Activated CD4-positive, alpha-beta T cell treated with anti-CD3 and anti-CD28 coated beads for 24 hours (primary cell): ENCODE measurements around the gene SPDYC.

Source experiments
- DNase-seq, 2 donors: peaks; one replicate each; pipeline ENCODE4 v3.0.0-alpha.2; 2020; ENCODE audit warnings: low read depth in 2 of 2

Gene SPDYC

GRCh38 chr11:65206901-65207300 lies 36.9 kb downstream of the SPDYC start:
- no peak for DNase-seq

- no peak for DNase-seq
These were observed 38.1 kb downstream of the SPDYC start for GRCh38 chr11:65207918-65208784.

GRCh38 chr11:65208785-65209710 lies 39.0 kb downstream of the SPDYC start:
- DNase-seq, result no peak

GRCh38 chr11:65209711-65210360 lies 39.8 kb downstream of the SPDYC start:
- DNase-seq, result no peak

GRCh38 chr11:65210361-65210731 lies 40.3 kb downstream of the SPDYC start:
- DNase-seq, result no peak

GRCh38 chr11:65210748-65211147 lies 40.7 kb downstream of the SPDYC start:
- DNase-seq, result no peak

- DNase-seq, result no peak
These were observed 41.5 kb downstream of the SPDYC start for GRCh38 chr11:65211293-65212105.

GRCh38 chr11:65212226-65212801 lies 42.3 kb downstream of the SPDYC start:
- DNase-seq, result no peak

- DNase-seq, result no peak
These were observed 43.5 kb downstream of the SPDYC start for GRCh38 chr11:65213322-65214211.

GRCh38 chr11:65214212-65214845 lies 44.3 kb downstream of the SPDYC start:
- DNase-seq, result no peak

GRCh38 chr11:65215441-65216076 lies 45.5 kb downstream of the SPDYC start:
- peak in 1 of 2 donors; percentile 13 for DNase-seq

- DNase-seq, result no peak
These were observed 46.8 kb downstream of the SPDYC start for GRCh38 chr11:65216830-65217229.

GRCh38 chr11:65217441-65218423 lies 47.7 kb downstream of the SPDYC start:
- no peak for DNase-seq

- no peak for DNase-seq
These were observed 48.4 kb downstream of the SPDYC start for GRCh38 chr11:65218446-65218845.

GRCh38 chr11:65219930-65220213 lies 49.8 kb downstream of the SPDYC start:
- DNase-seq, result no peak

- no peak for DNase-seq
These were observed 51.0 kb downstream of the SPDYC start for GRCh38 chr11:65221026-65221425.
